ENCODE data around the gene FAIM2. TPM values are rescaled to one million over a fixed set of nuclear protein-coding genes. Genes with fewer than 3 reads are reported as not detected.

The FAIM2 gene
- total and polyA plus RNA-seq, 9 of the 15 experiments (the other 6 are each of a cell fraction or from before 2014, with no cell fraction given) = 0.01 to 0.10 TPM; not detected in 7

DNA sequence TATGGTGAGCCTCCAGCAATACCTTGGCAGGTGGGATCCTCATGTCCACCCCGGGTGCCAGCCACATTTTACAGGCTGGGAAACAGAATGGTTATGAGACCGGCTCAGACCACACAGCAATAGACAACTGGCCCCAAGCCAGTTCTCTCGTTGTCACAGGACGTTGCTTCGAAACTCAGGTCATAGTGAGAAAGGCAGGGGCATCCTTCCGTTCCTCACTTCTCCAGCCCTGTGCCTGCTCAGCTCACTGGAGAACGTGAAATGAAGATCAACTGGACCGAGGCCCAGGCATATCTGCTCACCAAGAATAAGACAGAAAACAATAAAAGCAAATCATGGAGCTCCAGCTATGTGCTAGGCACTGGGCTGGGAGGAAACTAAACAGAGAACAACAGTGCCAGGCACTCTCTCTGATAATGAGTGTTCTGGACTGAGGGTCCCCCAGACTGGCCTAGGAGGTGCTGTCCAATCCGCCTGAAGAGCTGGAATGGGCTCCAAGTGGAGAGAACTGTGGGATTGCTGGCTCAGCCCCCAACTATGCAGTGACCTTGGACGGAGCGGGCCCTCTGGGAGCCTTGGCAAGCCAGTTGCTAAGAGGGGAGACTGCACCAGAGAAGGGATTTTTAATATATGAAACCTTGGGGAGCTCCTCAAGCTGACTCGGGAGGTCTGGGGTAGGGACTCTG, 18.8 kb upstream of the FAIM2 start:
- ATAC-seq = no peak
- intact Hi-C loops (cut with micrococcal nuclease) = no loop called here
- DNase-seq (ENCODE audit: extremely low read depth in 1 of 4, low spot score in 3 of 4) = no peak
- 21% methylated on average over 12 of the region's 12 CpGs for WGBS (ENCODE audit: insufficient coverage, low coverage, missing lambda C conversion rate)
- FAIRE-seq = no peak
- Histone ChIP-seq H3K4me2 (ENCODE audit: insufficient read depth, low read length) (no peak overlapping the region), H3K27me3 (ENCODE audit: control insufficient read depth in 2 of 2, insufficient read depth in 2 of 2, low read length in 2 of 2) (peaks cover 5 to 40% of the 10 kb centered on the region in 2 experiments; a peak in 4 of 5 replicates), H3K4me3 (no peak overlapping the region), H3K9ac (ENCODE audit: insufficient read depth in 1 of 2, low read depth in 2 of 2, low read length in 2 of 2) (no peak overlapping the region), H3K4me1 (replicated peaks in 1 of 2; ENCODE audit: control insufficient read depth in 2 of 2, insufficient read depth in 2 of 2, low read length in 2 of 2) (no peaks in the 10 kb centered on the region), H3K9me3 (replicated peaks; ENCODE audit: control insufficient read depth, insufficient read depth, low read depth, low read length) (no peaks in the 10 kb centered on the region), H2AFZ (ENCODE audit: low read depth, low read length) (no peak overlapping the region), H3K9me1 (ENCODE audit: control insufficient read depth, insufficient read depth, low read length) (no peaks in the 10 kb centered on the region), H3K79me2 (ENCODE audit: control insufficient read depth, insufficient read depth, low read length) (no peaks in the 10 kb centered on the region), H3K27ac (ENCODE audit: extremely low read depth, low read depth, low read length) (no peak overlapping the region), H3K36me3 (ENCODE audit: control insufficient read depth, insufficient read depth, low read length) (no peaks in the 10 kb centered on the region), H4K20me1 (replicated peaks; ENCODE audit: control insufficient read depth, insufficient read depth, low read length) (no peaks in the 10 kb centered on the region)
- CTCF ChIA-PET (ENCODE audit: low intra/inter-chr PET ratio) = no interaction called here
- POLR2A ChIA-PET = interaction anchor here (0.6 to 1.0 kb wide), 5 partner anchors 16 to 42 kb away, joined by 3 to 4 read pairs (median 3); no protein-coding TSS in a partner anchor
- in situ Hi-C loops (cut with MboI) = no loop called here
- no TSS peak for BruUV-seq (replicated peaks)
- peak; percentile 65; the same call in 1 of the 2 replicates for TF ChIP-seq NFIC (IDR thresholded peaks at IDR 0.05)
- TF ChIP-seq, protein P1, sequence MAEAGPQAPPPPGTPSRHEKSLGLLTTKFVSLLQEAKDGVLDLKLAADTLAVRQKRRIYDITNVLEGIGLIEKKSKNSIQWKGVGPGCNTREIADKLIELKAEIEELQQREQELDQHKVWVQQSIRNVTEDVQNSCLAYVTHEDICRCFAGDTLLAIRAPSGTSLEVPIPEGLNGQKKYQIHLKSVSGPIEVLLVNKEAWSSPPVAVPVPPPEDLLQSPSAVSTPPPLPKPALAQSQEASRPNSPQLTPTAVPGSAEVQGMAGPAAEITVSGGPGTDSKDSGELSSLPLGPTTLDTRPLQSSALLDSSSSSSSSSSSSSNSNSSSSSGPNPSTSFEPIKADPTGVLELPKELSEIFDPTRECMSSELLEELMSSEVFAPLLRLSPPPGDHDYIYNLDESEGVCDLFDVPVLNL (CRISPR knock-in tag; IDR thresholded peaks at IDR 0.05; ENCODE audit: low read depth) = no peak

DNA sequence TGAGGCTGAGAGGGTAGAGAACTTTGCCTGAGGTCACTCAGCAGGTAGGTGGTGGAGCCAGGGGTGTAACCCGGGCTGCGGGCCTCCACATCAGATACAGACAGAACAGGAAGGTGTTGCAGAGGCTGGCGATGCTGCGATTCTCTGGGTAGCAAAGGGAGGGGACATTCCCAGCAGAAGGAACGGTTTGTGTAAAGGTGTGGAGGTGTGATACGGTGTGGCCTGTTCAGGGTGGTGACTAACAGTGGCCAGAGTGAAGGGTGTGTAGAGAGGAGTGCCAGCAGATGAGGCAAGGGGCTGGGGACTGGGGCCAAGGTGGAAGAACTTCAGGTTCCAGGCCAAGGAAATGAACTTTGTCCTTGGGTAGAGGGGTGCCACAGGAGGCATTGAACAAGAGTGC, 18.2 kb upstream of the FAIM2 start:
- H2AFZ ChIP-seq (ENCODE audit: low read depth, low read length) = no peak overlapping the region
- ChIA-PET CTCF (ENCODE audit: low intra/inter-chr PET ratio) (no interaction called here), POLR2A (interaction anchor here (0.6 kb wide), 2 partner anchors 15 to 24 kb away, joined by 3 to 4 read pairs; no protein-coding TSS in a partner anchor)
- no peaks in the 10 kb centered on the region for H3K9me3 ChIP-seq (replicated peaks; ENCODE audit: control insufficient read depth, insufficient read depth, low read depth, low read length)
- no peak for DNase-seq (ENCODE audit: extremely low read depth in 1 of 4, low spot score in 3 of 4)
- no peak overlapping the region for H3K4me2 ChIP-seq (ENCODE audit: insufficient read depth, low read length)
- H3K4me1 ChIP-seq (replicated peaks in 1 of 2; ENCODE audit: control insufficient read depth in 2 of 2, insufficient read depth in 2 of 2, low read length in 2 of 2) = no peaks in the 10 kb centered on the region
- TF ChIP-seq CBFA2T3 (IDR thresholded peaks at IDR 0.05) (peak; percentile 13; the same call in 1 of the 2 replicates), MBD2 (IDR thresholded peaks at IDR 0.05; ENCODE audit: borderline replicate concordance, low read depth) (no peak)
- no peak overlapping the region for H3K4me3 ChIP-seq
- peaks cover 5 to 44% of the 10 kb centered on the region in 2 experiments; a peak in 4 of 5 replicates for H3K27me3 ChIP-seq (ENCODE audit: control insufficient read depth in 2 of 2, insufficient read depth in 2 of 2, low read length in 2 of 2)
- intact Hi-C loops (cut with micrococcal nuclease) = no loop called here
- in situ Hi-C loops (cut with MboI) = no loop called here
- H3K79me2 ChIP-seq (ENCODE audit: control insufficient read depth, insufficient read depth, low read length) = no peaks in the 10 kb centered on the region
- FAIRE-seq = no peak
- no peak overlapping the region for H3K9ac ChIP-seq (ENCODE audit: insufficient read depth in 1 of 2, low read depth in 2 of 2, low read length in 2 of 2)
- BruUV-seq (replicated peaks) = no TSS peak
- no peak for ATAC-seq
- H4K20me1 ChIP-seq (replicated peaks; ENCODE audit: control insufficient read depth, insufficient read depth, low read length) = no peaks in the 10 kb centered on the region
- no peaks in the 10 kb centered on the region for H3K36me3 ChIP-seq (ENCODE audit: control insufficient read depth, insufficient read depth, low read length)
- no peaks in the 10 kb centered on the region for H3K9me1 ChIP-seq (ENCODE audit: control insufficient read depth, insufficient read depth, low read length)
- no peak overlapping the region for H3K27ac ChIP-seq (ENCODE audit: extremely low read depth, low read depth, low read length)
- 5% methylated on average over 6 of the region's 6 CpGs for WGBS (ENCODE audit: insufficient coverage, low coverage, missing lambda C conversion rate)
